Chondrocyte (in vitro differentiated cells): ENCODE measurements around the gene ASRGL1. TPM values are rescaled to one million over a fixed set of nuclear protein-coding genes. Genes with fewer than 3 reads are reported as not detected.
"Not testable (repeated sequence)": the region's sequence is repeated elsewhere in the genome, so short reads cannot be mapped to it uniquely, and the experiment has no call there.

ENCODE experiments used
- DNase-seq: peaks from one replicate; pipeline ENCODE4 v3.0.0; 2021; ENCODE audit warnings: mixed read lengths, low spot score
- H3K27ac Mint-ChIP-seq: one replicate; pipeline ENCODE4 v1.8.0; 2021; ENCODE audit warnings: mild to moderate bottlenecking, moderate library complexity, mixed read lengths; ENCODE audit not compliant: unreplicated experiment
- H3K27me3 Mint-ChIP-seq: 2 replicates; pipeline ENCODE4 v1.8.0; 2021; ENCODE audit warnings: low read depth, mixed read lengths
- H3K36me3 Mint-ChIP-seq: 2 replicates; pipeline ENCODE4 v1.8.0; 2021; ENCODE audit warnings: low read depth, mixed read lengths
- H3K4me1 Mint-ChIP-seq: 2 replicates; pipeline ENCODE4 v1.8.0; 2021; ENCODE audit warnings: low read depth, mild to moderate bottlenecking, mixed read lengths
- H3K4me3 Mint-ChIP-seq: one replicate; pipeline ENCODE4 v1.8.0; 2021; ENCODE audit warnings: mild to moderate bottlenecking, moderate library complexity, mixed read lengths; ENCODE audit not compliant: unreplicated experiment
- H3K9me3 Mint-ChIP-seq: 2 replicates; pipeline ENCODE4 v1.8.0; 2021; ENCODE audit warnings: low read depth, mixed read lengths
- CTCF ChIP-seq: fragments of 200-600 bp; sonication (generic); IDR thresholded peaks from 2 replicates; pipeline ENCODE4 v1.5.0; 2021; ENCODE audit warnings: antibody characterized with exemption, mild to moderate bottlenecking, moderate library complexity
- total RNA-seq: library from RNA; stranded (reverse); gene quantifications from 3 replicates; pipeline ENCODE4 v1.2.1, GENCODE V29; 2021

ASRGL1 gene
- total RNA-seq, 1 donor from 2014 or later = 6.0 TPM

DNA sequence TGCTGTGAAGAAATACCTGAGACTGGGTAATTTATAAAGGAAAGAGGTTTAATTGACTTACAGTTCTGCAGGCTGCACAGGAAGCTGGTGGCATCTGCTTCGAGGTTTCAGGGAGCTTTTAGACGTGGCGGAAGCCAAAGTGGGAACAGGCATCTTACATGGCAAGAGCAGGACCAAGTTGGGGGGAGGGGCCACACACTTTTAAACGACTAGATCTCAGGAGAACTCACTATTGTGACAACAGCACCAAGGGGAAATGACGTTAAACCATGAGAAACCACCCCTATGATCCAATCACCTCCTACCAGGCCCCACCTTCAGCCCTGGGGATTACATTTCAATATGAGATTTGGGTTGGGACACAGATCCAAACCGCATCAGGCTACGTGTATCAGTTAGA lies 27.3 kb upstream of the ASRGL1 start:
- H3K9me3 Mint-ChIP-seq = peaks cover 8% of the 10 kb centered on the region
- H3K27me3 Mint-ChIP-seq = peaks cover 39% of the 10 kb centered on the region
- DNase-seq = no peak
- H3K36me3 Mint-ChIP-seq = no peaks in the 10 kb centered on the region
- H3K4me3 Mint-ChIP-seq = no peak overlapping the region
- TF ChIP-seq CTCF = no peak
- no peak overlapping the region for H3K27ac Mint-ChIP-seq
- peaks cover 4% of the 10 kb centered on the region for H3K4me1 Mint-ChIP-seq

GRCh38 chr11:62315431-62315830 lies 21.8 kb upstream of the ASRGL1 start:
- TF ChIP-seq CTCF = no peak
- Mint-ChIP-seq H3K9me3 (no peaks in the 10 kb centered on the region), H3K27ac (no peak overlapping the region), H3K4me3 (no peak overlapping the region), H3K27me3 (peaks cover 51% of the 10 kb centered on the region), H3K4me1 (peaks cover 4% of the 10 kb centered on the region), H3K36me3 (no peaks in the 10 kb centered on the region)
- DNase-seq = no peak

DNA sequence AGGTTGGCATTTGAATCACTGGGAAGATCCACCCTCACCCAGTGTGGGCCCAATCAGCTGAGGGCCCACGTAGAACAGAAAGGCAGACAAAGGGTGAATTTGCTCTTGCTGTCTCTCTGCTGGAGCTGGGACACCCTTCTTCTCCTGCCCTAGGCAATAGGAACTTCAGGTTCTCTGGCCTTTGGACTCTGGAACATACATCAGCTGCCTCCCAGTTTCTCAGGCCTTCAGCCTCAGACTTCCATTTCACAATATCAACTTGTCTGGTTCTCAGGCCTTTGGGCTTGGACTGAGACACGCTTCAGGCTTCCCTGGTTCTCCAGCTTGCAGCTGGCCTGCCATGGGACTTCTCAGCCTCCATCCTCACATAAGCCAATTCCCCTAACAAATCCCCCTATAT lies 14.7 kb upstream of the ASRGL1 start:
- peaks cover 2% of the 10 kb centered on the region for H3K4me1 Mint-ChIP-seq

GRCh38 chr11:62324731-62325556 lies 12.3 kb upstream of the ASRGL1 start:
- H3K27ac Mint-ChIP-seq = no peak overlapping the region
- no peaks in the 10 kb centered on the region for H3K9me3 Mint-ChIP-seq
- H3K4me1 Mint-ChIP-seq = peaks cover 2% of the 10 kb centered on the region
- H3K4me3 Mint-ChIP-seq = no peak overlapping the region
- H3K27me3 Mint-ChIP-seq = peaks cover 28% of the 10 kb centered on the region
- peak; percentile 71 for TF ChIP-seq CTCF
- no peak for DNase-seq
- H3K36me3 Mint-ChIP-seq = no peaks in the 10 kb centered on the region

More for the DNA sequence above, 14.7 kb upstream of the ASRGL1 start:
- Mint-ChIP-seq H3K27ac (no peak overlapping the region), H3K36me3 (no peaks in the 10 kb centered on the region), H3K4me3 (no peak overlapping the region), H3K27me3 (peaks cover 33% of the 10 kb centered on the region), H3K9me3 (no peaks in the 10 kb centered on the region)
- TF ChIP-seq CTCF = no peak
- no peak for DNase-seq

DNA sequence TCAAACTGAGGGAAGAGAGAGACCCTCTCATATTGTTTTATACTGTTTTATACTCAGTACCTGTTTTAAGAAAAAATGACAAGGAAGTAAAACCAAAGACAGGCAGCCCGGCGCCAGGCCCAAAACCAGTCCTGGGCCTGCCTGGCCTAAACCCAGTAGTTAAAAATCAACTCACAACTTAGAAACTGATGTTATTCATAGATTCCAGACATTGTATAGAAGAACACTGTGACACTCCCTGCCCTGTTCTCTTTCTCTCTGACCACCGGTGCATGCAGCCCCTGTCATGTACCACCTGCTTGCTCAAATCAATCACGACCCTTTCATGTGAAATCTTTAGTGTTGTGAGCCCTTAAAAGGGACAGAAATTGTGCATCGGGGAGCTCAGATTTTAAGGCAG lies 11.5 kb upstream of the ASRGL1 start:
- H3K27me3 Mint-ChIP-seq = peaks cover 27% of the 10 kb centered on the region
- H3K4me3 Mint-ChIP-seq, H3K27ac Mint-ChIP-seq, H3K36me3 Mint-ChIP-seq, H3K4me1 Mint-ChIP-seq, H3K9me3 Mint-ChIP-seq, DNase-seq: not testable (repeated sequence)

GRCh38 chr11:62326719-62327118 lies 10.5 kb upstream of the ASRGL1 start:
- not testable (repeated sequence) for H3K4me1 Mint-ChIP-seq

GRCh38 chr11:62327541-62327940 lies 9.7 kb upstream of the ASRGL1 start:
- H3K36me3 Mint-ChIP-seq, H3K9me3 Mint-ChIP-seq, H3K4me1 Mint-ChIP-seq, DNase-seq, H3K4me3 Mint-ChIP-seq, H3K27ac Mint-ChIP-seq: not testable (repeated sequence)
- peaks cover 38% of the 10 kb centered on the region for H3K27me3 Mint-ChIP-seq

More at GRCh38 chr11:62326719-62327118, 10.5 kb upstream of the ASRGL1 start:
- DNase-seq, H3K4me3 Mint-ChIP-seq, H3K27ac Mint-ChIP-seq, H3K9me3 Mint-ChIP-seq, H3K36me3 Mint-ChIP-seq: not testable (repeated sequence)
- peaks cover 35% of the 10 kb centered on the region for H3K27me3 Mint-ChIP-seq

DNA sequence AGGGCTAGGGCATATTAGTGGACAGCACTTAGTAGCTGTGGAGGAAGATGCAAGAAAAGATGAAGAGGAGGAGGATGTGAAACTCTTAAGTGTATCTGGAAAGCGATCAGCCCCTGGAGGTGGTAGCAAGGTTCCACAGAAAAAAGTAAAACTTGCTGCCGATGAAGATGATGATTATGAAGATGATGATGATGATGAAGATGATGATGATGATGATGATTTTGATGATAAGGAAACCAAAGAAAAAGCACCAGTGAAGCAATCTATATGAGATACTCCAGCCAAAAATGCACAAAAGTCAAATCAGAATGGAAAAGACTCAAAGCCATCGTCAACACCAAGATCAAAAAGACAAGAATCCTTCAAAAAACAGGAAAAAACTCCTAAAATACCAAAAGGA lies 6.0 kb upstream of the ASRGL1 start:
- not testable (repeated sequence) for DNase-seq, H3K36me3 Mint-ChIP-seq, H3K27ac Mint-ChIP-seq, H3K4me1 Mint-ChIP-seq, H3K4me3 Mint-ChIP-seq, H3K9me3 Mint-ChIP-seq
- H3K27me3 Mint-ChIP-seq = peaks cover 61% of the 10 kb centered on the region
